ENCODE measurements around the gene ATP11C. TPM values are rescaled to one million over a fixed set of nuclear protein-coding genes. Genes with fewer than 3 reads are reported as not detected.

The ATP11C gene
- total RNA-seq, 1 donor from 2014 or later = 20.4 TPM

- Mint-ChIP-seq H3K4me1 (ENCODE audit: low read depth) (peaks cover 42% of the 10 kb centered on the region), H3K4me3 (ENCODE audit: unreplicated experiment) (no peak overlapping the region), H3K27me3 (ENCODE audit: low read depth) (no peaks in the 10 kb centered on the region), H3K9me3 (ENCODE audit: low read depth) (no peaks in the 10 kb centered on the region), H3K27ac (ENCODE audit: unreplicated experiment) (peak overlapping the region; percentile 58), H3K36me3 (ENCODE audit: low read depth) (no peaks in the 10 kb centered on the region)
- TF ChIP-seq CTCF (IDR thresholded peaks at IDR 0.05) = no peak
- DNase-seq (ENCODE audit: low spot score) = no peak
These were observed 101.0 kb downstream of the ATP11C start for GRCh38 chrX:139831675-139832456.

- Mint-ChIP-seq H3K4me3 (ENCODE audit: unreplicated experiment) (no peak overlapping the region), H3K4me1 (ENCODE audit: low read depth) (peaks cover 50% of the 10 kb centered on the region), H3K36me3 (ENCODE audit: low read depth) (no peaks in the 10 kb centered on the region), H3K9me3 (ENCODE audit: low read depth) (no peaks in the 10 kb centered on the region), H3K27me3 (ENCODE audit: low read depth) (no peaks in the 10 kb centered on the region), H3K27ac (ENCODE audit: unreplicated experiment) (peak overlapping the region; percentile 36)
- DNase-seq (ENCODE audit: low spot score) = no peak
- TF ChIP-seq CTCF (IDR thresholded peaks at IDR 0.05) = no peak
These were observed 101.8 kb downstream of the ATP11C start for GRCh38 chrX:139831017-139831416.

GRCh38 chrX:139828830-139829229 is 104.0 kb downstream of the ATP11C start:
- no peak overlapping the region for H3K27ac Mint-ChIP-seq (ENCODE audit: unreplicated experiment)
- DNase-seq (ENCODE audit: low spot score) = no peak
- H3K27me3 Mint-ChIP-seq (ENCODE audit: low read depth) = no peaks in the 10 kb centered on the region
- H3K4me3 Mint-ChIP-seq (ENCODE audit: unreplicated experiment) = no peak overlapping the region
- TF ChIP-seq CTCF (IDR thresholded peaks at IDR 0.05) = no peak
- no peaks in the 10 kb centered on the region for H3K36me3 Mint-ChIP-seq (ENCODE audit: low read depth)
- peaks cover 59% of the 10 kb centered on the region for H3K4me1 Mint-ChIP-seq (ENCODE audit: low read depth)
- no peaks in the 10 kb centered on the region for H3K9me3 Mint-ChIP-seq (ENCODE audit: low read depth)

GRCh38 chrX:139828033-139828432 is 104.8 kb downstream of the ATP11C start:
- Mint-ChIP-seq H3K36me3 (ENCODE audit: low read depth) (no peaks in the 10 kb centered on the region), H3K27me3 (ENCODE audit: low read depth) (no peaks in the 10 kb centered on the region), H3K4me1 (ENCODE audit: low read depth) (peaks cover 63% of the 10 kb centered on the region), H3K27ac (ENCODE audit: unreplicated experiment) (no peak overlapping the region), H3K9me3 (ENCODE audit: low read depth) (no peaks in the 10 kb centered on the region), H3K4me3 (ENCODE audit: unreplicated experiment) (no peak overlapping the region)
- no peak for TF ChIP-seq CTCF (IDR thresholded peaks at IDR 0.05)
- DNase-seq (ENCODE audit: low spot score) = no peak

- Mint-ChIP-seq H3K27me3 (ENCODE audit: low read depth) (no peaks in the 10 kb centered on the region), H3K4me3 (ENCODE audit: unreplicated experiment) (no peak overlapping the region), H3K27ac (ENCODE audit: unreplicated experiment) (peak overlapping the region; percentile 33), H3K4me1 (ENCODE audit: low read depth) (peaks cover 47% of the 10 kb centered on the region), H3K36me3 (ENCODE audit: low read depth) (no peaks in the 10 kb centered on the region), H3K9me3 (ENCODE audit: low read depth) (no peaks in the 10 kb centered on the region)
- no peak for TF ChIP-seq CTCF (IDR thresholded peaks at IDR 0.05)
- DNase-seq (ENCODE audit: low spot score) = no peak
These were observed 106.5 kb downstream of the ATP11C start for GRCh38 chrX:139826065-139827044.

All from chondrocyte (in vitro differentiated cells).